H1 (cell line): ENCODE data around the gene DENND1A. TPM values are rescaled to one million over a fixed set of nuclear protein-coding genes. Genes with fewer than 3 reads are reported as not detected.

Source experiments
- ASH2L ChIP-seq: fragments of 200-600, 300-600 bp; sonication (generic); IDR thresholded peaks from one replicate; pipeline ENCODE4 v1.7.1; 2017; ENCODE audit warnings: low read length
- BCL11A ChIP-seq, 2 experiments: IDR thresholded peaks; one replicate each; pipeline ENCODE4 v1.6.1; 2011; ENCODE audit warnings: low read depth in 2 of 2, low read length in 2 of 2, mild to moderate bottlenecking in 2 of 2
- CBX8 ChIP-seq: fragments of 300-800, 300-1000 bp; sonication (generic); IDR thresholded peaks from 2 replicates; pipeline ENCODE4 v1.7.1; 2016; ENCODE audit warnings: low read depth, low read length, borderline replicate concordance
- CHD7 ChIP-seq: fragments of 300-600 bp; sonication (generic); IDR thresholded peaks from 2 replicates; pipeline ENCODE4 v1.7.1; 2012; ENCODE audit warnings: low read length, moderate library complexity, mild to moderate bottlenecking, inconsistent platforms; ENCODE audit not compliant: insufficient replicate concordance
- GABPA ChIP-seq: IDR thresholded peaks from 2 replicates; pipeline ENCODE4 v1.6.1; 2011; ENCODE audit warnings: mild to moderate bottlenecking, low read length, moderate library complexity, borderline replicate concordance; ENCODE audit not compliant: insufficient read depth
- MAFK ChIP-seq: IDR thresholded peaks from 2 replicates; pipeline ENCODE4 v1.6.1; 2012; ENCODE audit warnings: low read depth, mild to moderate bottlenecking, improper control_type of control experiment, low read length
- SIN3A ChIP-seq, 2 experiments: IDR thresholded peaks in 1 of 2; conservative IDR thresholded peaks in 1 of 2; 2 replicates each; pipeline ENCODE4 v1.6.1; 2011 to 2012; ENCODE audit warnings: low read length in 2 of 2, improper control_type of control experiment in 1 of 2, low read depth in 1 of 2, mild to moderate bottlenecking in 1 of 2
- SP2 ChIP-seq: IDR thresholded peaks from 2 replicates; pipeline ENCODE4 v1.6.1; 2012; ENCODE audit warnings: mild to moderate bottlenecking, low read length, inconsistent platforms
- SRF ChIP-seq: IDR thresholded peaks from 2 replicates; pipeline ENCODE4 v1.6.1; 2011; ENCODE audit warnings: mild to moderate bottlenecking, low read depth, low read length, moderate library complexity
- TCF12 ChIP-seq: IDR thresholded peaks from 2 replicates; pipeline ENCODE4 v1.6.1; 2011; ENCODE audit warnings: low read depth, mild to moderate bottlenecking, low read length
- YY1 ChIP-seq: IDR thresholded peaks from 2 replicates; pipeline ENCODE4 v1.6.1; 2011; ENCODE audit warnings: low read depth, mild to moderate bottlenecking, low read length
- polyA plus RNA-seq, 7 experiments: library from polyadenylated mRNA; depleted of rRNA in 3 of 7; stranded (reverse) in 5 of 7; unstranded in 2 of 7; fragments of >200 nt in 5 of 7; fragments of 200-250 nt in 2 of 7; gene quantifications; 1 replicate in 5 of 7; 2 replicates in 1 of 7; 4 replicates in 1 of 7; pipeline versions ENCODE4 v1.2.1 to v1.2.3, GENCODE V29; 2011 to 2013; ENCODE audit warnings: missing spikeins in 2 of 7, mixed read lengths in 2 of 7
- total RNA-seq: library from RNA; stranded (reverse); fragmentation: NEBNext Ultra II Directional; extraction: Animal tissue kit (Norgen Biotek cat#: 25700); gene quantifications from 2 replicates; pipeline ENCODE4 v1.2.1, GENCODE V29; 2021

Gene DENND1A
- total and polyA plus RNA-seq, 2 of the 8 experiments (the other 6 are each of a cell fraction or from before 2014, with no cell fraction given), result 24.1 to 26.4 TPM

DNA sequence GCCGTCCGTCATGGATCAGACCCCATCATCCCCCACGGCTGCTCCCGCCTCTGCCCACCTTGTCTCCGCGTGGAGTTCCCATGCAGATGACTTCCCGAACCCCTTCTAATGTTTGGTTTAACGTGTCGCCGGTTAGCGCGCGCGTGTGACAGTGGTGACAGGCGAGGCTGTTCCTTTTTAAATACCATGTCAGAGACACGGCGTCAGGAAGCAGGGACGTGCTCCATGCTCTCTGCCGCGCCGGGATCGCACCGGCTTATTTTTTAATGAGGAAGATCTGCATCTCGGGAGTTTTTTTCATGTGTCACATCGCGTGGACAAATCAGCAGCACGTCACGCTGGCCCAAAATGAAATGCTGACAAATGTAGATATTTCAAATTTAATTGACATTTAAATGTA is 538.0 kb downstream of the DENND1A start (continued):
- TF ChIP-seq CHD7, result no peak
- no peak for TF ChIP-seq CBX8
- no peak for TF ChIP-seq SRF
- TF ChIP-seq YY1, result no peak
- no peak for TF ChIP-seq TCF12
- no peak for TF ChIP-seq GABPA
- no peak for TF ChIP-seq MAFK
- TF ChIP-seq ASH2L, result no peak
- TF ChIP-seq SP2, result no peak
- TF ChIP-seq SIN3A (conservative IDR thresholded peaks at IDR 0.05 in 1 of 2, IDR thresholded peaks at IDR 0.05 in 1 of 2; ENCODE audit: low read depth in 1 of 2, low read length in 2 of 2), result no peak
- no peak for TF ChIP-seq BCL11A (IDR thresholded peaks at IDR 0.05; ENCODE audit: low read depth in 2 of 2, low read length in 2 of 2)
